Lower leg skin (tissue), 4 donors: Measurements from ENCODE around the gene DRC3. TPM values are rescaled to one million over a fixed set of nuclear protein-coding genes. Genes with fewer than 3 reads are reported as not detected.

Experiments used
- DNase-seq, 2 donors: peaks; one replicate each; pipeline ENCODE4 v3.0.0-alpha.2; 2019; ENCODE audit warnings: low spot score in 2 of 2
- H3K4me3 ChIP-seq: fragments of 200-600 bp; sonication (generic); 2 replicates; pipeline ENCODE4 v1.5.1; 2017; ENCODE audit warnings: mild to moderate bottlenecking, low read depth; ENCODE audit not compliant: poor library complexity, severe bottlenecking
- POLR2A ChIP-seq, 2 donors: fragments of 450-650 bp; IDR thresholded peaks; one replicate each; pipeline ENCODE4 v1.6.1; 2016 to 2017; ENCODE audit warnings: antibody characterized with exemption in 2 of 2, mild to moderate bottlenecking in 1 of 2, moderate library complexity in 1 of 2
- WGBS, 2 donors: methylation state at CpG; one replicate each; pipeline ENCODE4 v1.1.5; 2018; 5-methylcytosine and 5-hydroxymethylcytosine counted together
- intact Hi-C: fragments of 100-400 bp; cut with DNase I; formaldehyde crosslinking; loops from one replicate; pipeline ENCODE4 v1.15.0; 2023; ENCODE audit warnings: low total_unique reads
- total RNA-seq, 4 donors: library from RNA; depleted of rRNA; stranded (reverse); fragments of >200 nt; gene quantifications; one replicate each; pipeline ENCODE4 v1.1.0, GENCODE V29; 2016
- TF ChIP-seq, protein P1 (sequence below), 3 donors: fragments of 450-650 bp; IDR thresholded peaks; one replicate each; pipeline ENCODE4 v1.5.1; 2016; ENCODE audit warnings: antibody characterized with exemption in 3 of 3, mild to moderate bottlenecking in 3 of 3, moderate library complexity in 2 of 3

DRC3 gene
- total RNA-seq, 4 donors from 2014 or later, result 0.93 to 6.4 (median 4.0) TPM

GRCh38 chr17:17958982-17959381 is 13.7 kb upstream of the DRC3 start:
- intact Hi-C loops, result no loop called here
- no peak overlapping the region for H3K4me3 ChIP-seq
- WGBS, 2 donors, result 55 to 65% methylated on average over 5 of the region's 5 CpGs
- DNase-seq, result no peak
- TF ChIP-seq POLR2A (IDR thresholded peaks at IDR 0.05), result no peak
- TF ChIP-seq, protein P1, sequence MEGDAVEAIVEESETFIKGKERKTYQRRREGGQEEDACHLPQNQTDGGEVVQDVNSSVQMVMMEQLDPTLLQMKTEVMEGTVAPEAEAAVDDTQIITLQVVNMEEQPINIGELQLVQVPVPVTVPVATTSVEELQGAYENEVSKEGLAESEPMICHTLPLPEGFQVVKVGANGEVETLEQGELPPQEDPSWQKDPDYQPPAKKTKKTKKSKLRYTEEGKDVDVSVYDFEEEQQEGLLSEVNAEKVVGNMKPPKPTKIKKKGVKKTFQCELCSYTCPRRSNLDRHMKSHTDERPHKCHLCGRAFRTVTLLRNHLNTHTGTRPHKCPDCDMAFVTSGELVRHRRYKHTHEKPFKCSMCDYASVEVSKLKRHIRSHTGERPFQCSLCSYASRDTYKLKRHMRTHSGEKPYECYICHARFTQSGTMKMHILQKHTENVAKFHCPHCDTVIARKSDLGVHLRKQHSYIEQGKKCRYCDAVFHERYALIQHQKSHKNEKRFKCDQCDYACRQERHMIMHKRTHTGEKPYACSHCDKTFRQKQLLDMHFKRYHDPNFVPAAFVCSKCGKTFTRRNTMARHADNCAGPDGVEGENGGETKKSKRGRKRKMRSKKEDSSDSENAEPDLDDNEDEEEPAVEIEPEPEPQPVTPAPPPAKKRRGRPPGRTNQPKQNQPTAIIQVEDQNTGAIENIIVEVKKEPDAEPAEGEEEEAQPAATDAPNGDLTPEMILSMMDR (IDR thresholded peaks at IDR 0.05), result no peak

DNA sequence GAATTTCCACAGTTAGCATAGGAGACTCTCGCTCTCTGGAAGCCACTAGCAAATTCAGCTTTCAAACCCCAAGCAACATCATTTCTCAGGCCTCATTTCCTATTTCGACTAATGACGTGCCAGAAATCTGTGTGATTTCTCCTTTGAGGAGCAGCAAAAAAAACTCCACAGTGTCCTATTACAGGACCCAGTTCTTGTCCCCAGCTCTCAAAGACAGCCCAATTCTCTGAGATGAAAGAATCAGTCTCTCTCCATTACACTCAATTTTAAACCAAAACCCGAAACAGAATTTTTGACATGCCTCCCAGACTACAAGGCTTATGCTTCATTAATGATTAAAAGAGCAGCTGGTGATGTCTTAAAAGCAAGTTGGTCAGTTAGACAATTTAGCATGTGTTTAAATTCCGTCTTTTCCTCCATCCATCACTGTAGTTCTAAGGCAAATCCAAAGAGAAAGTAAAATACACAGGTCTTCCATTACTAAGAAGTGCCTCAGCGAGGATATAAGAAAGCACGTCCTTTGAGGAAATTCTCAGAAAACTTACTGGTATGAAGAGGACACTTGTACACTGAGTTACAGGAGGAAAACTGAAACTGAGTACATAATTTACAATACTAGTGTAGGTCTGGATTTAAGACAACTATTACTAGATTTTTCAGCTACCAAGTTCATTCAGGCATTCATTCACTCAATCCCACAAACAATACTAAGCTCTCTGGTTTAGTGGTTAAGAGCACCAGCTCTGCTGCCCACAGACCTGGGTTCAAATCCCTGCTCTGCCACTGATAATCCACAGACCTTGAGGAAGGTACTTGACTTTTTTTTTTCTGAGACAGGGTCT is 12.9 kb upstream of the DRC3 start:
- intact Hi-C loops, result no loop called here
- DNase-seq, result no peak
- H3K4me3 ChIP-seq, result no peak overlapping the region
- 36 to 49% methylated on average over 7 of the region's 7 CpGs for WGBS, 2 donors
- no peak for TF ChIP-seq POLR2A (IDR thresholded peaks at IDR 0.05)
- TF ChIP-seq, protein P1 (IDR thresholded peaks at IDR 0.05), result no peak

GRCh38 chr17:17960500-17961030 is 12.1 kb upstream of the DRC3 start:
- no peak overlapping the region for H3K4me3 ChIP-seq
- TF ChIP-seq, protein P1 (IDR thresholded peaks at IDR 0.05), result no peak
- no peak for TF ChIP-seq POLR2A (IDR thresholded peaks at IDR 0.05)
- WGBS, 2 donors, result 79% methylated on average over 5 of the region's 5 CpGs
- intact Hi-C loops, result no loop called here
- no peak for DNase-seq

- WGBS, 2 donors, result 74 to 77% methylated on average over 4 of the region's 4 CpGs
- H3K4me3 ChIP-seq, result no peak overlapping the region
- TF ChIP-seq, protein P1 (IDR thresholded peaks at IDR 0.05), result no peak
- no peak for TF ChIP-seq POLR2A (IDR thresholded peaks at IDR 0.05)
- DNase-seq, result no peak
- intact Hi-C loops, result no loop called here
Measured at GRCh38 chr17:17963066-17963465, 9.6 kb upstream of the DRC3 start.

DNA sequence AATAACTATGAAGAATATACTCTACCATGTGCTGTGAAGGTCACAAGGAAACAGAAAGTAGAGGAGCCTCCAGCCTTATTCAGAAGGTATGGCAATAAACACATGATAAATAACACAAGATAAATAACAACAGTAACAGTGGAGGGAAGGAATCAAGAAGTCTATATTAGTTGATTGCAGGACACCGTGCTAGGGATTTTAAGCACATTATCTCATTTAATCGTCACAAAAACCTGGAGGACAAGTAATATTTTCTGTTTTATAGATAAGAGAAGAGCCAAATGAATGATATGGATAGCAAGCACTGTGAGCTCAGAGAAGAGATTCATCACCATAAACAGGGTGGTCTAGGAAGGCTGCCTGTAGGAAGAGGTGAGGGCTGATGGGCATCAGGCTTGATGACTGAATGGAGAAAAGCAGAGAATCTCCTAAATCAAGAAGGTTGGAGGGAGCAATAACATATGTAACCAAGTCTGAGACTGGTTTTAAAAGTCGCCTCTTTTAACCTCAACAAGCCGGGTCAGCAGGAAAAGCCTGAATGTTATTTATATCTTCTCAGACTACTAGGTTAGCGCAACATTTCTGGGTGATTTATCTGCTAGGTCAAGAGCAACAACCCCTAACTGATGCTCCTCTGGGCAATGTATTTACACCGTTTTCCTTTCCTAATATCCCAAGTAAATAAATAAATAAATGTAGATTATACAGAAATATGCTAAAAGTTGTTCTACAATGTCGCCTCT is 8.8 kb upstream of the DRC3 start:
- no peak overlapping the region for H3K4me3 ChIP-seq
- TF ChIP-seq, protein P1 (IDR thresholded peaks at IDR 0.05), result no peak
- no peak for TF ChIP-seq POLR2A (IDR thresholded peaks at IDR 0.05)
- WGBS, 2 donors, result 60 to 61% methylated on average over 7 of the region's 7 CpGs
- intact Hi-C loops, result no loop called here
- DNase-seq, result no peak
